ENCODE results near the gene DLX4. TPM values are rescaled to one million over a fixed set of nuclear protein-coding genes. Genes with fewer than 3 reads are reported as not detected.

DLX4 gene, protein sequence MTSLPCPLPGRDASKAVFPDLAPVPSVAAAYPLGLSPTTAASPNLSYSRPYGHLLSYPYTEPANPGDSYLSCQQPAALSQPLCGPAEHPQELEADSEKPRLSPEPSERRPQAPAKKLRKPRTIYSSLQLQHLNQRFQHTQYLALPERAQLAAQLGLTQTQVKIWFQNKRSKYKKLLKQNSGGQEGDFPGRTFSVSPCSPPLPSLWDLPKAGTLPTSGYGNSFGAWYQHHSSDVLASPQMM
- total RNA-seq (2014; rRNA removed; shearing (Covaris generic)) = 22.6 and 23.7 TPM in 2 replicates

DNA sequence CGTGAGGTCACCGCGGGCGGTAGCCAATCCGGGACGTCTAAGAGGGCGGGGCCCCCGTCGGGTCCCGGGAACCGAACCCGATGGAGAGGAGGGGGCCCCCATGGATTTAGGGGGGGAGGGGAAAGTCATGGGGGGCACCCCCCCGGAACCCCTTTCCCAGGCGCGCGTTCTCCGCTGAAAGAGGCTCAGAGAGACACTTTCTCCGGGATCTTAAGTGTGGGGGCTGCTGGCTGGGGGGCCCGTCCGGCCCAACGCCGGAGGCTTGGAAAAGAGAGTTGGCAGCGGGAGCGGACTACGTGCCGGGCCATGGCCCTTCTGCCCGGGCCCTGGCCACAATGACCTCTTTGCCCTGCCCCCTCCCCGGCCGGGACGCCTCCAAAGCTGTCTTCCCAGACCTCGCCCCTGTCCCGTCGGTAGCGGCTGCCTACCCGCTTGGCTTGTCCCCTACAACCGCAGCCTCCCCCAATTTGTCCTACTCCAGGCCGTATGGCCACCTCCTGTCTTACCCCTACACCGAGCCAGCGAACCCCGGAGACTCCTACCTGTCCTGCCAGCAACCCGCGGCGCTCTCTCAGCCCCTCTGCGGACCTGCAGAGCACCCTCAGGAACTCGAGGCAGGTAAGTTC lies at the start of gene DLX4:
TSS of gene DLX4 (plus strand) at position 57 of the 626 bp plus-strand sequence. CDS start at position 336, 279 bp downstream.
- in situ Hi-C loops (cut with HindIII; ENCODE audit: low sequenced_read_pairs) = no loop called here
- no peak for DNase-seq (ENCODE audit: low spot score)

DNA sequence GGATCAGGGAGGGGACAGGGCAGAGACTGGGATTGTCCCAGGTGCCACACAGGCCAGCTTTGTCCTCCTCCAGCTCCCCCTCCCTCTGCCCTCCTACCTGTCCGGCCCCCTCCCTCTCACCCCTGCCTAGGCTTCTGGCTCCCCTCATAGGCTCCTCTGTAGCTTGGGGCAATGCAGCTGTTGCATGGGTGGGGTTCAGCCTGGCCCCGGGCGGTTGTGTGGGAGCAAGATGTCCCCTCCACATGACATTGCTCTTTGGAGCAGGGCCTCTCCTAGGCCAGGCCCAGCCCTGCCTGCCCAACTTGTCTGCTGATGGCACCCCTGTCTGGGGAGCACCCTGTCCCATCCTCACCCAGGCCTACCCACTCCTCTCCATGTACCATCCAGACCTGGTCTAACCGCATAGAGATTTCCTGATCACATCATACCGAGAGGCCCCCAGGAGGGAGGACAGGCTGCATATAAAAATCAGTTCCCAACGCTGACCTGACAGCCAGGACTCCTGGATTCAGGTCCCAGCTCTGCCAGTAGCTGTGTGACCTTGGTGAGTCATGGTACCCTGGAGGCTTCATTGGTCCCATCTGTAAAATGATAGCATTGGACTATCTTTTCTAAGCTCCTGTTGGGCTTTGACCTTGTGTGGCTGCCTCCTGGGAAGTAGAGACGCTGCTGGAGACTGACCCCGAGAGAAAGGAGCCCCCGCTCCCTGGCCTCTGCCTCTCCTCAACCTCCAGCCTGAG lies 48.8 kb upstream of the DLX4 start:
- in situ Hi-C loops (cut with HindIII; ENCODE audit: low sequenced_read_pairs) = no loop called here
- DNase-seq (ENCODE audit: low spot score) = no peak

- in situ Hi-C loops (cut with HindIII; ENCODE audit: low sequenced_read_pairs) = no loop called here
- no peak for DNase-seq (ENCODE audit: low spot score)
These were observed 46.9 kb upstream of the DLX4 start for GRCh38 chr17:49922095-49922494.

DNA sequence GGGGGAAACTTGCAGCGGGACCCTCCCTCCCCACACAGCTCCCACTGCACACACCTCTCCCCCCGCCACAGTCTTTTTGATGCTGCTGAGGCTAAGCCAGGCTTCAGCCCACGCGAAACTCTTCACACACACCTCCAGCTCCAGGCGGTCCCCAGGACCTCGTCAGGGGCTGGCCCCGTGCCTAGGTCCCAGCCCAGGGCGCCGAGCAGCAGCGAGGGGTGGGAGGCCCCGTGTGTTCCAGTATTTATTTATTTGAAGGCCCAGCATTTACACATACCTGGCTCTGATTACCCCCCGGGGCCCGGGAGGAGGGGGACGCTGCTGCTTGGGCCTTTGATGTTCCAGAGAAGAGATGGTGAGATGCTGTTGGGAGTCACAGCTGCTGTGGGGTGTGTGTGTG lies 44.9 kb upstream of the DLX4 start:
- no peak for DNase-seq (ENCODE audit: low spot score)
- in situ Hi-C loops (cut with HindIII; ENCODE audit: low sequenced_read_pairs) = no loop called here

- in situ Hi-C loops (cut with HindIII; ENCODE audit: low sequenced_read_pairs) = no loop called here
- DNase-seq (ENCODE audit: low spot score) = no peak
These were observed 44.4 kb upstream of the DLX4 start for GRCh38 chr17:49924589-49924988.

- DNase-seq (ENCODE audit: low spot score) = no peak
- in situ Hi-C loops (cut with HindIII; ENCODE audit: low sequenced_read_pairs) = no loop called here
These were observed 43.1 kb upstream of the DLX4 start for GRCh38 chr17:49925921-49926320.

- no peak for DNase-seq (ENCODE audit: low spot score)
- in situ Hi-C loops (cut with HindIII; ENCODE audit: low sequenced_read_pairs) = no loop called here
These were observed 42.1 kb upstream of the DLX4 start for GRCh38 chr17:49926886-49927285.

DNA sequence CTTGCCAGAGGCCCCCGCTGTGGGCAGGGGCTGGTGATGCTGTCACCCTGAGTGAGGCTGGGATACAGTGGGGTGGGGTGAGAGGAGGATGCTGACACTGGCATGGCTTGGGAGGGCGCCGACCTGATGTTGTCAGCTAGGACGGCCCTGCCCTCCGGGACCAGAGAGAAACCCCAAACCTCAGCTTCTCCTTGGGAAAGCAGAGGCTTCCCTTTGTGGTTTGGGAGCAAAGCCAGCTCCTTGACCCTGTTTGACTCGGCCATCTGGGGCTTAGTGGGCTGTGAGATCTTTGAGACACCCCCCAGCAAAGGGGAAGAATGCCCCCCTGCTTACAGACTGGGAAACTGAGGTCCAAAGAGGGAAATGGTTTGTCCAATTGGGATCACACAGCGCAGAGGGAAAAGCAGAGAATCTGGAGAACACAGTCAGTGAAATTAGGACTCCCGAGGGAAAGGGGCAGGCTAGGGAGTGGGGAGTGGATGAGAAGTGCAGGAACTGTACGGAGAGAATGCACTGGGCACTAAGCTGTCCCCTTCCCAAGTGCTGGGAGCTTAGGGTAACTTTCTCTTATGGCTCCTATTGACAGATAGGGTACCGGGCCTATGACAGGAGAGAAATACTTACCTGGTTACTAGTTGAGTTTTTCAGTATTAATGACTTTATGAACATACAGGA lies 40.7 kb upstream of the DLX4 start:
- no peak for DNase-seq (ENCODE audit: low spot score)
- in situ Hi-C loops (cut with HindIII; ENCODE audit: low sequenced_read_pairs) = no loop called here

GRCh38 chr17:49928837-49929475 lies 40.0 kb upstream of the DLX4 start:
- in situ Hi-C loops (cut with HindIII; ENCODE audit: low sequenced_read_pairs) = no loop called here
- no peak for DNase-seq (ENCODE audit: low spot score)

- DNase-seq (ENCODE audit: low spot score) = no peak
- in situ Hi-C loops (cut with HindIII; ENCODE audit: low sequenced_read_pairs) = no loop called here
These were observed 38.1 kb upstream of the DLX4 start for GRCh38 chr17:49930880-49931279.

DNA sequence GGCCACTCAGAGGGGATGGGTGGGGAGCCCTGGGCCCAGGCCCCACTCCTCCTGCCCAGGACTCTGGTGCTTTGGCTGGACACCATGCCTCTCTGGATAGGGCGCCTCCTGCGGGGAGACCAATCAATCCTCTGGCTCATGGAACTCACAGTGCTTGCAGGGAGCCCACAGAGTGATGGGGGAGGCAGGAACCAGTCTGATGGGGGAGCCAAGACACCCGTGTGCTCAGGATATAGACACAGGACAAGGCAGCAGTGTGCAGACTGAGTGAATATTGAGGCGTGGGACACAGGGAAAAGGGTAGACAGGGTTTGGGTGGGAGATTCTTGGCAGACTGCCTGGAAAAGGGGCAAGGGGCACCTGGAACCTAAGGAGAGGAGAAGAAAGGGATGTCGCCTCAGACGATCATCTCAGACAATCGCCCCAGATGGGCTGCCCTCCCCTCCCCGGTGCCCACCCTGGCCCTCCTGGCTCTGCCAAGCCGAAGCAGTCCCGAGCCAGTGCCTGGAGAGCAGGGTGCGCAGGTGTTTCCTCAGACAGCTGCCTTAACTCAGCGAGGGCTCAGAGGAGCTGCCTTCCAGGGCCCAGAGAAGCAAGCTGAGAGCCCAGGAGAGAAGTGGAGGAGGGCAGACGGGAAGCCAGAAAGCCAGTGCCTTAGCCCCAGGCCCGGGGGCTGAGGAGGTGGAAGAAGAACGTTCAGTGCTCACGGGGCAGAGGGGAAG lies 37.4 kb upstream of the DLX4 start:
- no peak for DNase-seq (ENCODE audit: low spot score)
- in situ Hi-C loops (cut with HindIII; ENCODE audit: low sequenced_read_pairs) = no loop called here

- in situ Hi-C loops (cut with HindIII; ENCODE audit: low sequenced_read_pairs) = no loop called here
These were observed 36.8 kb upstream of the DLX4 start for GRCh38 chr17:49932138-49932723.

DNA sequence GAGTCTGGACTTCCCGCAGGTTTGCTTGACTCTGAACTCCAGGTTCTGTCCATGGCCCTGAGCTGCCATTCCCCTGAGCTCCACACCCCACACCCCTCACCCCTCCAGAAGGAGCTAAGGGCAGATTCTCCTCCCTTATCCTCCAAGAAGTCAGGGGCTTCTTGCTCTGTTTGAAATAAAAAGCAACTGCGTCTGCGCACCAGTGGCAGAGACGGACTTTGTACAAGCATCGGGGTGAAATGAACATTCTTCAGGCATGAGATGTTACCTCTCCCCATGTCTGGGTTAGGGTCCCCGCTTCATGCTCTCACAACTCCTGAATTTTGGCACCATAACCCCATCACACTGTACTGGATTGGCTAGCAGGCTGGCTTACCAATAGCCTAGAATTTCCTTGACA lies 36.1 kb upstream of the DLX4 start:
- DNase-seq (ENCODE audit: low spot score) = no peak
- in situ Hi-C loops (cut with HindIII; ENCODE audit: low sequenced_read_pairs) = no loop called here

More at GRCh38 chr17:49932138-49932723, 36.8 kb upstream of the DLX4 start:
- DNase-seq (ENCODE audit: low spot score) = no peak

DNA sequence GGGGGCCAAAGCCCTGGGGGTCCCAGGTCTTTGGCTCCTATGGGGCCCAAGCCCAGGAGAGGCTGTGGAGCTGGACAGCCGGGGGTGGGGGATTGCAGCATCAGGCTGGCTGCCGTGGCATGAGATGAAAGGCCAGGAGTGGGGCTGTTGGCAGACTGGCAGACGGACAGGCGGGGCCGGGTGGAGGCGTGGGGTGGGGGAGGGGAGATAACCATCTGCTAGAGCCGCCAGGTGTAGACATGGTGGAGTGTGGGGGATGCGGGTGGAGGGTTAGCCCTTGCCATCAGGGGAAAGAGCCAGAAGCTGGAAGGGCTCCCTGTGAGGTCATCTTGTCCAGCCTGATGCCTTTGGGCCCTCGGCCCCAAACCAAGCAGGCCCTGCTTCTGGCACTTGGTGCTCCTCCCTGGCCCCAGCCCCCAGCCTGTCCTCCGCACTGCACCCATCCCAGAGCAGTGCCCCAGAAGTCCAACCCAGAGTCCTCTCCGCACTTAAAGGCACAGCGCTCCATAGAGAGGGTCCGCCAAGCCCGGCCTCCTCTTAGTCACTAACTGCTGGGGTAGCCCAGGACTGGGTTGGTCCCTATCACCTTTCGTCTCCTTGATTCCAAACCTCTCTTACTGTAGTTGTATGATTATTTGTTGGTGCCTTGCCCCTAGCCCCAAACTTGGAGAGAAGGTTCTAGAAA lies 33.3 kb upstream of the DLX4 start:
- DNase-seq (ENCODE audit: low spot score) = no peak
- in situ Hi-C loops (cut with HindIII; ENCODE audit: low sequenced_read_pairs) = no loop called here

DNA sequence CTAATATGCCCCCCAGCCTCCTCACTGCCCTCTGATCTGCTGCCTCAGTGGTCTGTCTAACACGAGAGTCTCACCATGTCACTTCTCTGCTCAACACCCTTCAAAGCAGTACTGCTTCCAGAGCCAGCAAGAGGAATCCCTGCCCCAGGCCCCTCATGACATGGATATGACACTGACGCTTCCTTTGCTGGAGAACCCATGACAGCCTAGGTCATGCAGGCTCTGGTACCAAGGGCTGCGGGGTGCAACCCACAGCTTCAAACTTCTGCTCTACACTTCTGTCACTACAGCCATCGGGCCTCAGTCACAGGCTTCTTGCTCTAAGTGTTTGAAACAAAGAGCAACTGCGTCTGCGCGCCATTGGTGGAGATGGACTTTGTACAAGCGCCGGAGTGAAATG lies 32.6 kb upstream of the DLX4 start:
- no peak for DNase-seq (ENCODE audit: low spot score)
- in situ Hi-C loops (cut with HindIII; ENCODE audit: low sequenced_read_pairs) = no loop called here

- no peak for DNase-seq (ENCODE audit: low spot score)
- in situ Hi-C loops (cut with HindIII; ENCODE audit: low sequenced_read_pairs) = no loop called here
These were observed 29.7 kb upstream of the DLX4 start for GRCh38 chr17:49939318-49939717.

DNA sequence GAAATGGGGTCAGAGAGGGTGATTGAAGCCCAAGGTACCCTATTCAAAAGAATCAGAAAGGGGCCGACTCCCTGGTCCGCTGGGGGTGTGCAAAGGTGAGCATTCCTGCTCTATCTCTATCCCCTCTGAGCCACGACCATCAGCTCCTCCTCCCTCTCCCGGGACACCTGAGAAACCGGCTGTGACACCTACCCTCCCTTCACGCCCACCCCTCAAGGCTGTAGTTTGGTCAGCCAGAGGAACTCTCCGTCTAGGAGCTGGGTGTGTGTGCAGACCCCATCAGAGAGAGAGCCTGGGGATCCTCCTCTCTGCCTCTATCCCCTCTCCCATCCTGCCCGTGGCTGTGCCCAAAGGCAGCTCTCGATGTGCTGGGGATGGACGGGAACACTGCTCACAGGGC lies 27.6 kb upstream of the DLX4 start:
- DNase-seq (ENCODE audit: low spot score) = no peak
- in situ Hi-C loops (cut with HindIII; ENCODE audit: low sequenced_read_pairs) = no loop called here

DNA sequence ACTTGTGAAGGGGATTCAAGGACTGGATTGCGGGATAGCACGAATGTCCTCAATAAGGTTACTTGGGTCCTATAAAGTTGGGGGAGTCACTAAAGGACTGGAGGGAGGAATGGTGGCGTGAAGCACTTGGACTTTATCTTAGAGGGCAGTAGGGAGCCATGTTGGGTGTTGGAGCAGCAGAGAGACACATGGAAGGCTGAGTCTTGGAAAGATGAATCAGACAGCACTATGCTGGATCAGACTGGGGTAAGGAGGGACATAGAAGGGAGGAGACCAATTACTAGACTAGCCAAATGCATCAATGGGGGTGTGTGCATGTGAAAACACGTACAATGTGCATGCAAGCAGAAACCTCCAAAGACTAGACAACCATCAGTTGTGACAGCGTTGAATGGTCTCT lies 26.0 kb upstream of the DLX4 start:
- in situ Hi-C loops (cut with HindIII; ENCODE audit: low sequenced_read_pairs) = no loop called here
- DNase-seq (ENCODE audit: low spot score) = no peak
